Spinal cord (tissue), 10 donors: ENCODE data around the gene STX2. TPM values are rescaled to one million over a fixed set of nuclear protein-coding genes. Genes with fewer than 3 reads are reported as not detected.
"Not testable (repeated sequence)": the region's sequence is repeated elsewhere in the genome, so short reads cannot be mapped to it uniquely, and the experiment has no call there.

Experiments
- DNase-seq, 6 donors: peaks; one replicate each; pipeline versions ENCODE4 v3.0.0 to v3.0.0-alpha.2; 2013 to 2015; ENCODE audit warnings: low spot score in 6 of 6, low read depth in 4 of 6
- H3K27ac ChIP-seq: one replicate; pipeline ENCODE4 v1.5.1; 2013; ENCODE audit warnings: low read depth, low read length, control low read depth
- H3K27me3 ChIP-seq: one replicate; pipeline ENCODE4 v1.6.1; 2013; ENCODE audit warnings: low read length; ENCODE audit not compliant: control insufficient read depth, insufficient read depth
- H3K36me3 ChIP-seq: one replicate; pipeline ENCODE4 v1.6.1; 2013; ENCODE audit warnings: low read length; ENCODE audit not compliant: control insufficient read depth, insufficient read depth
- H3K4me1 ChIP-seq: one replicate; pipeline ENCODE4 v1.6.1; 2013; ENCODE audit warnings: low read length; ENCODE audit not compliant: control insufficient read depth, insufficient read depth
- H3K4me3 ChIP-seq: one replicate; pipeline ENCODE4 v1.5.1; 2013; ENCODE audit warnings: low read depth, low read length, control low read depth
- H3K9me3 ChIP-seq: one replicate; pipeline ENCODE4 v1.6.1; 2013; ENCODE audit warnings: low read length; ENCODE audit not compliant: control insufficient read depth, insufficient read depth
- WGBS: methylation state at CpG from one replicate; pipeline ENCODE4 v1.1.5; 2013; ENCODE audit warnings: missing lambda C conversion rate; ENCODE audit not compliant: insufficient coverage; 5-methylcytosine and 5-hydroxymethylcytosine counted together
- polyA plus RNA-seq, 2 donors: library from polyadenylated mRNA; unstranded; fragments of 120-200 nt; gene quantifications; one replicate each; pipeline ENCODE4 v1.2.1, GENCODE V29; 2013; ENCODE audit not compliant: insufficient read length in 2 of 2
- total RNA-seq, 2 donors: library from RNA; depleted of rRNA in 1 of 2; stranded (reverse); fragments of 120-200 nt in 1 of 2; fragments of >200 nt in 1 of 2; gene quantifications; one replicate each; pipeline versions ENCODE4 v1.2.3 to v1.2.4, GENCODE V29; 2013 to 2014
- donor health status: healthy.

Gene STX2
- total and polyA plus RNA-seq, 4 donors = 35.5 to 41.4 (median 38.8) TPM

DNA sequence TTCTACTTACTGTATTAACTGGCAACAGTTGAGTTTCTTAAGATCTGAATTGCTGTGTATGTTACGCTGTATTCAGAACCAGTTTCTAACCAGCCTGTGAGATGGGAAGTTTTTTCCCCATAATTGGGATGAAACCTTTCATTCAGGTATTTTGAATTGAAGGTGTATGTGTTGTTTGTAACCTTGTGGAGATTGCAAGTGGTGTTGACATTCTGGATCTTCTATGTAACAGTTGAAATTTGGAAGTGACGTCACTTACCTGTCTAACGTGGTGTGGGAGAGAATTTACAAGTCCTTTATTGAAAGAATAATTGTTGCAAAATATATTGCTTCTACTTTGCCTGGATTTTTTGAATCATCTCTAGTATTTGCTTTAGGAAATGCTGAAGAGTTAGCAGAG is 38.3 kb upstream of the STX2 start:
- Histone ChIP-seq H3K4me3 (no peak overlapping the region), H3K27me3 (no peaks in the 10 kb centered on the region), H3K4me1 (peaks cover 20% of the 10 kb centered on the region), H3K36me3 (peaks cover 26% of the 10 kb centered on the region), H3K9me3 (no peaks in the 10 kb centered on the region), H3K27ac (no peak overlapping the region)
- 100% methylated on average over 1 of the region's 3 CpGs for WGBS
- no peak for DNase-seq

DNA sequence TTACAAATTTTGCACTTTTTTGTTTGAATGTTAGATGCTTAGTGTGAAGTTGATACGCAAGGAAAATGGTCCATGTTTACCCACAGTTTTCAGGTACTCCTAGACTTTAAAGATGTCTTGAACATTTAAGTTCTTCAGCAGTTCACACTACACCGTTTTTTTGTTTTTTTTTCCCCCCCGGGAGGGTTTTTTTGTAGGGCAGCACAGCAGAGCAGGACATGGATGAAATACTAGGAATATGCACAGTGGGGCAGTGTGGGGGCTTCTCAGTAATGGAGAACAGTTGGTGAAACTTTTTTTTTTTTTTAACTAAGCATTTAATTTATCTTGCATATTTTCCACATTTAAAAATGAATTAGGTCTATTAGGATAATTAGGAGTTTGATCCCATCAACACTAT is 37.7 kb upstream of the STX2 start:
- no peaks in the 10 kb centered on the region for H3K9me3 ChIP-seq
- no peak for DNase-seq
- H3K4me3 ChIP-seq = no peak overlapping the region
- no peak overlapping the region for H3K27ac ChIP-seq
- H3K36me3 ChIP-seq = peaks cover 26% of the 10 kb centered on the region
- no peaks in the 10 kb centered on the region for H3K27me3 ChIP-seq
- no CpG with 5 or more reads among the region's 3 CpGs for WGBS
- peaks cover 20% of the 10 kb centered on the region for H3K4me1 ChIP-seq

DNA sequence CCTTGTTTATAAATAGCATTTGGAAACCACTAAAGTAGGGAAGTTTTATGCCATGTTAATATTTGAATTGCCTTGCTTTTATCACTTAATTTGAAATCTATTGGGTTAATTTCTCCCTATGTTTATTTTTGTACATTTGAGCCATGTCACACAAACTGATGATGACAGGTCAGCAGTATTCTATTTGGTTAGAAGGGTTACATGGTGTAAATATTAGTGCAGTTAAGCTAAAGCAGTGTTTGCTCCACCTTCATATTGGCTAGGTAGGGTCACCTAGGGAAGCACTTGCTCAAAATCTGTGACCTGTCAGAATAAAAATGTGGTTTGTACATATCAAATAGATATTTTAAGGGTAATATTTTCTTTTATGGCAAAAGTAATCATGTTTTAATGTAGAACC is 37.2 kb upstream of the STX2 start:
- no peak for DNase-seq
- Histone ChIP-seq H3K4me3 (no peak overlapping the region), H3K4me1 (peaks cover 22% of the 10 kb centered on the region), H3K36me3 (peaks cover 26% of the 10 kb centered on the region), H3K27ac (no peak overlapping the region), H3K27me3 (no peaks in the 10 kb centered on the region), H3K9me3 (no peaks in the 10 kb centered on the region)

DNA sequence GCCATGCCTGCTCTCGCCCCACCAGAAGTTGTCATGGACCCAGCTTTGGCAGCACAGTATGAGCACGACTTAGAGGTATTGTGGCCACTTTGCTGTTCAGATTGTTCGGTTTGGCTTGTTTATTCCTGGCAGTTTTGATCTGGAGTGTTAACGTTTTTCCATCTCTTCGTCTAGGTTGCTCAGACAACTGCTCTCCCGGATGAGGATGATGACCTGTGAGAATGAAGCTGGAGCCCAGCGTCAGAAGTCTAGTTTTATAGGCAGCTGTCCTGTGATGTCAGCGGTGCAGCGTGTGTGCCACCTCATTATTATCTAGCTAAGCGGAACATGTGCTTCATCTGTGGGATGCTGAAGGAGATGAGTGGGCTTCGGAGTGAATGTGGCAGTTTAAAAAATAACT is 36.7 kb upstream of the STX2 start:
- peaks cover 26% of the 10 kb centered on the region for H3K36me3 ChIP-seq
- not testable (repeated sequence) for H3K4me3 ChIP-seq, H3K27ac ChIP-seq, H3K27me3 ChIP-seq, H3K9me3 ChIP-seq, DNase-seq
- WGBS = 81% methylated on average over 9 of the region's 11 CpGs
- peaks cover 27% of the 10 kb centered on the region for H3K4me1 ChIP-seq

DNA sequence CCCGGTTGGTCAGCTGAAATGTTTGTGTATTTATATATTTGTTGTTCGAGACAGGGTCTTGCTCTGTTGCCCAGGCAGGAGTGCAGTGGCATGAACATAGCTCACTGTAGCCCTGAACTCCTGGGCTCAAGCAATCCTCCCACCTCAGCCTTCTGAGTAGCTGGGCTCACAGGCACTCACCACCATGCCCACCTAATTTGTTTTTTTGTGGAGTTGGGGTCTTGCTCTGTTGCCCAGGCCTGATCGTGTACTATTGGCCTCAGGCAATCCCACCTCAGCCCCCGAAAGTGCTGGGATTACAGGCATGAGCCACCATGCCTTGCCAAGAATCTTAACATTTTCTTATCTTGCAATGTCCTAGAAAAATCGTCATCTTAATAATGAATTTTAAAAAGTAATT is 36.1 kb upstream of the STX2 start:
- H3K36me3 ChIP-seq = peaks cover 26% of the 10 kb centered on the region
- no peaks in the 10 kb centered on the region for H3K27me3 ChIP-seq
- no peak overlapping the region for H3K27ac ChIP-seq
- no peak for DNase-seq
- H3K9me3 ChIP-seq = no peaks in the 10 kb centered on the region
- H3K4me3 ChIP-seq = no peak overlapping the region
- H3K4me1 ChIP-seq = peaks cover 25% of the 10 kb centered on the region
- 100% methylated on average over 3 of the region's 5 CpGs for WGBS

DNA sequence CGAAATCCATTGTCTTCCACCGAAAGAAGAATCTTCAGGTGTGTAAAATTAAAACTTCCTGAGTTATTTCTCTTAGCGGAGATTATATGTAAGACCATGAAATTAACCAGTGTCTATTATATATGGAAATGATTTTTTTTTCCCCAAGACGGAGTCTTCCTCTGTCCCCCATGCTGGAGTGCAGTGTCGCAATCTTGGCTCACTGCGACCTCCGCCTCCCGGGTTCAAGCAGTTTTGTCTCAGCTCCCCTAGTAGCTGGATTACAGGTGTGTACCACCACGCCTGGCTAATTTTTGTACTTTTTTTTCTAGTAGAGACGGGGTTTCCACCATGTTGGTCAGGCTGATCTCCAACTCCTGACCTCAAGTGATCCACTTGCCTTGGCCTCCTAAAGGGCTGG is 35.6 kb upstream of the STX2 start:
- H3K4me3 ChIP-seq = no peak overlapping the region
- peaks cover 26% of the 10 kb centered on the region for H3K36me3 ChIP-seq
- H3K9me3 ChIP-seq = no peaks in the 10 kb centered on the region
- H3K27ac ChIP-seq = no peak overlapping the region
- peaks cover 20% of the 10 kb centered on the region for H3K4me1 ChIP-seq
- DNase-seq = no peak
- WGBS = 98% methylated on average over 6 of the region's 10 CpGs
- no peaks in the 10 kb centered on the region for H3K27me3 ChIP-seq

DNA sequence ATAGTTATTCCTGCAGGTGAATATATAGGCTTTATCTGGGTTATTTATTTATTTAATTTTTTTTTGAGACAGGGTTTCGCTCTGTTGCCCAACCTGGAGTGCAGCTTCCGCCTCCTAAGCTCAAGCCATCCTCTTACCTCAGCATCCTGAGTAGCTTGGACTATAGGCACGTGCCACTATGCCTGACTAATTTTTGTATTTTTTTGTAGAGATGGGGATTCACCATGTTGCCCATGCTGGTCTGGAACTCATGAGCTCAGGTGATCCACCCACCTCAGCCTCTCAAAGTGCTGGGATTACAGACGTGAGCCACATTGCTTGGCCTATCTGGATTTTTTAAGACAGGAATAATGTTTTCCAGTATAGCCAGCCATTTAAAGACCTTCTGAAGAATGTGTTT is 34.8 kb upstream of the STX2 start:
- DNase-seq = no peak
- Histone ChIP-seq H3K36me3 (peaks cover 21% of the 10 kb centered on the region), H3K27me3 (no peaks in the 10 kb centered on the region), H3K27ac (no peak overlapping the region), H3K9me3 (no peaks in the 10 kb centered on the region), H3K4me1 (peaks cover 19% of the 10 kb centered on the region), H3K4me3 (no peak overlapping the region)
- 56% methylated on average over 1 of the region's 4 CpGs for WGBS

DNA sequence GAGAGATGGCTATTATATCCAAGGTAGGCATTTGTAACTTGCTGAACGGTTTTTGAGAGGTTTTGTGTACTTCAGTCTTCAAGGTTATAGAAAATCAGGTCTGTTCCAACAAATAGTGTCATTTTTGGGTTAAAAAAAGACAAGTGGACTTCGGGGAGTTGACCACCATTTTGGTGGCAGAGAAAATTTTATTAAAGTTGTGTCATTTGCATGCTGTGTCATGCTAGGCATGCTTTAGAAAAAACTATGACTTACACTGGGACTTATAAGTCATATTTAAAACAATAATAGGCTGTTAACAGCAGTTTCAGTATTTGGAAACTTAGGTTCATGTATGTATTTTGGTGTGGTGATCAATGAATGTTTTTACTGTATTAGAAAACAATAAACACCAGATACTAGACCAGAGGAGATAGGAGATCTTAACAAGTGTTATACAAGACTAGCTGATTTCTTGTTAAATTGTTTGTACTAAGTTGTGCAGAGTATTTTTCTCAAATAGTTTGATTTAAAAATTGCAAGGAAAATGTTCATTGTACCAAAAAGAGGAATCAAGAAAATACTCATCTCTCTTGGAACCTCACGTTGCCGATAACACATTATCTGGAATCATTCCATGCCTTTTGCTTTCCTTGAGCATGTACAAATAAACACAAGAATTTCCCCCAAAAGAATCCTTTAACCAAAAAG is 34.2 kb upstream of the STX2 start:
- Histone ChIP-seq H3K27me3 (no peaks in the 10 kb centered on the region), H3K4me3 (peak overlapping the region; percentile 78), H3K9me3 (no peaks in the 10 kb centered on the region), H3K36me3 (peaks cover 21% of the 10 kb centered on the region), H3K27ac (no peak overlapping the region), H3K4me1 (peaks cover 19% of the 10 kb centered on the region)
- WGBS = 34% methylated on average over 2 of the region's 4 CpGs
- no peak for DNase-seq

DNA sequence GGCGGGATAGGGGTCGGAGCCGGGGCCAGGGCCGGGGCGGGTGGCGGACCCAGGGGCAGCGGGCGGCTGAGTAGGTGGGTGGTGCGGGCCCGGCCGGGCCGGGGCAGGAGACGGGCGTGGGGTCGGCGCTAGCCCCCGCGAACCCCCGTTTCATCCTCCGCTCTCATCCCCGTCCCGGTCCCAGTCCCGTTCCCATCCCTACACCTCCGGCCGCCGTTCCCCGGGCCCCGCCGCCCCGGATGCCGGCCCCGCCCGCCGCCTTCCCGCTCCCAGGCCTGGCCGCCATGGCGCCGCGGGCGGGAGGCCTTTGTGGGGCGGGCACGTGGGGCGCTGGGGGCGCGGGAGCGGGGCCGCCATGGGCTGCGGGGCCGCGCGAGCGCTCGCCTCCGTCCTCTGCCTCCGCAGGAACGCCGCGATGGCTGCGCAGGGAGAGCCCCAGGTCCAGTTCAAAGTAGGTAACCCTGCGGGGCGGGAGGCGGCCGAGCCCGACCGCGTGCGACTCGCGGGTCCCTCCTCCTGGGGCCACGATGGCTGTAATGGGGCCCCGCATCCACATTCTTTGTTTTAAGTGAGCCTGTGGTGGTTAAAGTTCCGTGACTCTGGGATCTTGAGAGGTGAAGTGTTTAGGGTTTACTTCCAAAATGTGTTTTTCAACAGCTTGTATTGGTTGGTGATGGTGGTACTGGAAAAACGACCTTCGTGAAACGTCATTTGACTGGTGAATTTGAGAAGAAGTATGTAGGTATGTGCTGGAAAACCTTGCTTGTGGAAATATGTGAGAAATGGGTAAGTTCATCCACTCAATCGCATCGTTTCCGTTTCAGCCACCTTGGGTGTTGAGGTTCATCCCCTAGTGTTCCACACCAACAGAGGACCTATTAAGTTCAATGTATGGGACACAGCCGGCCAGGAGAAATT is 33.4 kb upstream of the STX2 start:
- Histone ChIP-seq H3K4me3 (peak overlapping the region; percentile 78), H3K4me1 (peaks cover 19% of the 10 kb centered on the region), H3K36me3 (peaks cover 21% of the 10 kb centered on the region), H3K27me3 (no peaks in the 10 kb centered on the region), H3K9me3 (no peaks in the 10 kb centered on the region), H3K27ac (no peak overlapping the region)
- WGBS = under 1% methylated on average over 74 of the region's 79 CpGs
- peak in 3 of 6 donors; percentile 22 to 74 (median 71) for DNase-seq
